ENCODE data around the gene FXYD7. TPM values are rescaled to one million over a fixed set of nuclear protein-coding genes. Genes with fewer than 3 reads are reported as not detected.

Gene FXYD7
- total and polyA plus RNA-seq, 9 of the 15 experiments (the other 6 are each of a cell fraction or from before 2014, with no cell fraction given) = 0.10 to 0.80 (median 0.31) TPM; not detected in 3

- no peak for TF ChIP-seq ZNF384 (IDR thresholded peaks at IDR 0.05; ENCODE audit: low read depth, low read length)
- no peak for TF ChIP-seq ZBTB17 (CRISPR knock-in tag; IDR thresholded peaks at IDR 0.05)
- TF ChIP-seq CREBBP (IDR thresholded peaks at IDR 0.05; ENCODE audit: low read depth, low read length) = no peak
- TF ChIP-seq ZNF23 (CRISPR knock-in tag; IDR thresholded peaks at IDR 0.05) = no peak
- TF ChIP-seq SMARCE1 (IDR thresholded peaks at IDR 0.05) = no peak
- no peak for TF ChIP-seq UBTF (IDR thresholded peaks at IDR 0.05; ENCODE audit: borderline replicate concordance in 1 of 2, low read depth in 2 of 2, low read length in 2 of 2)
- TF ChIP-seq ETV5 (CRISPR knock-in tag; IDR thresholded peaks at IDR 0.05; ENCODE audit: low read depth) = no peak
- TF ChIP-seq ZNF224 (CRISPR knock-in tag; IDR thresholded peaks at IDR 0.05) = no peak
- no peak for TF ChIP-seq NFE2 (IDR thresholded peaks at IDR 0.05; ENCODE audit: low read depth)
- TF ChIP-seq CSDE1 (IDR thresholded peaks at IDR 0.05) = peak in 1 of 2 experiments; percentile 95; a peak in 2 of 4 replicates
- no peak for TF ChIP-seq CCNT2 (IDR thresholded peaks at IDR 0.05; ENCODE audit: borderline replicate concordance, extremely low read depth, insufficient read length, low read depth, low read length)
- TF ChIP-seq ZNF277 (CRISPR knock-in tag; IDR thresholded peaks at IDR 0.05; ENCODE audit: borderline replicate concordance) = no peak
- TF ChIP-seq NFIC (IDR thresholded peaks at IDR 0.05) = peak; percentile 99
These were observed 1.8 kb downstream of the FXYD7 start (continued) for GRCh38 chr19:35144600-35145436.
